Mesothelial cell of epicardium (in vitro differentiated cells): ENCODE results near the gene PRKACA. TPM values are rescaled to one million over a fixed set of nuclear protein-coding genes. Genes with fewer than 3 reads are reported as not detected.

ENCODE experiments used
- DNase-seq, 2 experiments: peaks; one replicate each; pipeline ENCODE4 v3.0.0; 2021; ENCODE audit warnings: low spot score in 2 of 2; ENCODE audit not compliant: unreplicated experiment in 2 of 2
- H3K27ac Mint-ChIP-seq: 2 replicates; pipeline ENCODE4 v1.8.0; 2021; ENCODE audit warnings: mixed read lengths
- H3K27me3 Mint-ChIP-seq: 2 replicates; pipeline ENCODE4 v1.8.0; 2021; ENCODE audit warnings: low read depth, mixed read lengths
- H3K36me3 Mint-ChIP-seq: 2 replicates; pipeline ENCODE4 v1.8.0; 2021; ENCODE audit warnings: mixed read lengths
- H3K4me1 Mint-ChIP-seq: 2 replicates; pipeline ENCODE4 v1.8.0; 2021; ENCODE audit warnings: mixed read lengths
- H3K4me3 Mint-ChIP-seq: 2 replicates; pipeline ENCODE4 v1.8.0; 2021; ENCODE audit warnings: mild to moderate bottlenecking, moderate library complexity, mixed read lengths
- H3K9me3 Mint-ChIP-seq: 2 replicates; pipeline ENCODE4 v1.8.0; 2021; ENCODE audit warnings: mixed read lengths
- CTCF ChIP-seq: fragments of 200-600 bp; sonication (generic); IDR thresholded peaks from one replicate; pipeline ENCODE4 v1.5.0; 2021; ENCODE audit warnings: antibody characterized with exemption; ENCODE audit not compliant: unreplicated experiment
- total RNA-seq: library from RNA; stranded (reverse); gene quantifications from 3 replicates; pipeline ENCODE4 v1.2.1, GENCODE V29; 2021

Gene PRKACA
- total RNA-seq, 1 donor from 2014 or later = 80.9 TPM

GRCh38 chr19:14107581-14108461 lies 9.7 kb downstream of the PRKACA start:
- Mint-ChIP-seq H3K27ac (no peak overlapping the region), H3K4me1 (peaks cover 6% of the 10 kb centered on the region), H3K27me3 (no peaks in the 10 kb centered on the region), H3K4me3 (no peak overlapping the region), H3K9me3 (no peaks in the 10 kb centered on the region), H3K36me3 (peaks cover 5% of the 10 kb centered on the region)
- no peak for DNase-seq
- TF ChIP-seq CTCF = no peak

GRCh38 chr19:14106840-14107239 lies 10.7 kb downstream of the PRKACA start:
- Mint-ChIP-seq H3K27ac (no peak overlapping the region), H3K9me3 (no peaks in the 10 kb centered on the region), H3K4me1 (no peaks in the 10 kb centered on the region), H3K36me3 (peaks cover 5% of the 10 kb centered on the region), H3K4me3 (no peak overlapping the region), H3K27me3 (no peaks in the 10 kb centered on the region)
- no peak for DNase-seq
- no peak for TF ChIP-seq CTCF

GRCh38 chr19:14105680-14106079 lies 11.9 kb downstream of the PRKACA start:
- no peak for DNase-seq
- Mint-ChIP-seq H3K4me1 (no peaks in the 10 kb centered on the region), H3K4me3 (no peak overlapping the region), H3K27me3 (no peaks in the 10 kb centered on the region), H3K27ac (no peak overlapping the region), H3K36me3 (peaks cover 9% of the 10 kb centered on the region), H3K9me3 (no peaks in the 10 kb centered on the region)
- no peak for TF ChIP-seq CTCF

GRCh38 chr19:14103310-14103709 lies 14.3 kb downstream of the PRKACA start:
- H3K27me3 Mint-ChIP-seq = no peaks in the 10 kb centered on the region
- no peak for DNase-seq
- H3K9me3 Mint-ChIP-seq = no peaks in the 10 kb centered on the region
- no peaks in the 10 kb centered on the region for H3K4me1 Mint-ChIP-seq
- peaks cover 11% of the 10 kb centered on the region for H3K36me3 Mint-ChIP-seq
- H3K27ac Mint-ChIP-seq = no peak overlapping the region
- no peak for TF ChIP-seq CTCF
- no peak overlapping the region for H3K4me3 Mint-ChIP-seq

- H3K27ac Mint-ChIP-seq = no peak overlapping the region
- DNase-seq = no peak
These were observed 14.8 kb downstream of the PRKACA start for GRCh38 chr19:14102756-14103155.

More at GRCh38 chr19:14102756-14103155, 14.8 kb downstream of the PRKACA start:
- Mint-ChIP-seq H3K36me3 (peaks cover 11% of the 10 kb centered on the region), H3K27me3 (no peaks in the 10 kb centered on the region), H3K9me3 (no peaks in the 10 kb centered on the region), H3K4me1 (no peaks in the 10 kb centered on the region), H3K4me3 (no peak overlapping the region)
- TF ChIP-seq CTCF = no peak
